CD14-positive monocyte (primary cell): Measurements from ENCODE around the gene ENAM. TPM values are rescaled to one million over a fixed set of nuclear protein-coding genes. Genes with fewer than 3 reads are reported as not detected.

Source experiments
- DNase-seq, 3 donors: peaks; one replicate each; pipeline ENCODE4 v3.0.0-alpha.2; 2011 to 2022
- H2AFZ ChIP-seq: 2 replicates; pipeline ENCODE4 v1.6.0; 2012; ENCODE audit warnings: mild to moderate bottlenecking, low read depth, low read length, inconsistent platforms; ENCODE audit not compliant: insufficient read depth, poor library complexity, severe bottlenecking
- H3K27ac ChIP-seq, 2 donors: 1 replicate in 1 of 2; 2 replicates in 1 of 2; pipeline ENCODE4 v1.5.1; 2012 to 2013; ENCODE audit warnings: low read length in 2 of 2, control low read depth in 1 of 2, inconsistent platforms in 1 of 2, low read depth in 1 of 2, mild to moderate bottlenecking in 1 of 2
- H3K27me3 ChIP-seq, 2 donors: one replicate each; pipeline versions ENCODE4 v1.6.0 to v1.6.1; 2011 to 2013; ENCODE audit warnings: low read length in 2 of 2; ENCODE audit not compliant: control insufficient read depth in 2 of 2, insufficient read depth in 2 of 2
- H3K36me3 ChIP-seq, 2 donors: replicated peaks in 1 of 2; 1 replicate in 1 of 2; 2 replicates in 1 of 2; pipeline versions ENCODE4 v1.5.1 to v1.6.1; 2012 to 2013; ENCODE audit warnings: low read length in 2 of 2, control low read depth in 1 of 2, inconsistent platforms in 1 of 2, mild to moderate bottlenecking in 1 of 2; ENCODE audit not compliant: insufficient read depth in 2 of 2, control insufficient read depth in 1 of 2
- H3K4me1 ChIP-seq, 2 donors: 1 replicate in 1 of 2; 2 replicates in 1 of 2; pipeline versions ENCODE4 v1.5.1 to v1.6.1; 2012 to 2013; ENCODE audit warnings: low read length in 2 of 2, control low read depth in 1 of 2, inconsistent platforms in 1 of 2, mild to moderate bottlenecking in 1 of 2, moderate library complexity in 1 of 2; ENCODE audit not compliant: insufficient read depth in 2 of 2, control insufficient read depth in 1 of 2
- H3K4me2 ChIP-seq: replicated peaks from 2 replicates; pipeline ENCODE3; 2012; ENCODE audit warnings: low read length, moderate library complexity, mild to moderate bottlenecking; ENCODE audit not compliant: poor library complexity, severe bottlenecking; ENCODE audit errors: extremely low read depth
- H3K4me3 ChIP-seq, 3 experiments: fragments of 200-600 bp in 1 of 3; sonication (generic) in 1 of 3; replicated peaks in 1 of 3; 1 replicate in 2 of 3; 2 replicates in 1 of 3; pipeline ENCODE4 v1.5.1; 2011 to 2013; ENCODE audit warnings: low read length in 3 of 3, mild to moderate bottlenecking in 3 of 3, control low read depth in 2 of 3, low read depth in 2 of 3, inconsistent platforms in 1 of 3, moderate library complexity in 1 of 3
- H3K79me2 ChIP-seq: 2 replicates; pipeline ENCODE4 v1.6.0; 2012; ENCODE audit warnings: mild to moderate bottlenecking, control low read depth, inconsistent platforms, low read length, moderate library complexity; ENCODE audit not compliant: insufficient read depth
- H3K9ac ChIP-seq: 2 replicates; pipeline ENCODE4 v1.6.0; 2017; ENCODE audit warnings: low read length, mild to moderate bottlenecking; ENCODE audit not compliant: insufficient read depth, poor library complexity, severe bottlenecking
- H3K9me3 ChIP-seq, 2 donors: replicated peaks in 1 of 2; 1 replicate in 1 of 2; 2 replicates in 1 of 2; pipeline versions ENCODE4 v1.5.1 to v1.6.1; 2012 to 2013; ENCODE audit warnings: low read length in 2 of 2, control low read depth in 1 of 2; ENCODE audit not compliant: control insufficient read depth in 1 of 2, insufficient read depth in 1 of 2
- H4K20me1 ChIP-seq: 2 replicates; pipeline ENCODE4 v1.6.0; 2012; ENCODE audit warnings: mild to moderate bottlenecking, low read length, control low read depth, moderate library complexity; ENCODE audit not compliant: insufficient read depth
- H3K27ac Mint-ChIP-seq, 7 donors: one replicate each; pipeline ENCODE4 v1.8.0; 2020; ENCODE audit warnings: mild to moderate bottlenecking in 7 of 7, mixed read lengths in 7 of 7, moderate library complexity in 6 of 7, inconsistent platforms in 2 of 7
- H3K27me3 Mint-ChIP-seq, 3 donors: one replicate each; pipeline ENCODE4 v1.8.0; 2021 to 2022; ENCODE audit warnings: low read depth in 3 of 3, mild to moderate bottlenecking in 3 of 3, mixed read lengths in 3 of 3, moderate library complexity in 3 of 3, inconsistent platforms in 1 of 3
- H3K36me3 Mint-ChIP-seq, 2 donors: one replicate each; pipeline ENCODE4 v1.8.0; 2020; ENCODE audit warnings: mixed read lengths in 2 of 2, inconsistent platforms in 1 of 2, mild to moderate bottlenecking in 1 of 2
- H3K4me1 Mint-ChIP-seq: one replicate; pipeline ENCODE4 v1.8.0; 2020; ENCODE audit warnings: mild to moderate bottlenecking, mixed read lengths
- H3K4me3 Mint-ChIP-seq, 2 donors: one replicate each; pipeline ENCODE4 v1.8.0; 2020; ENCODE audit warnings: mild to moderate bottlenecking in 2 of 2, mixed read lengths in 2 of 2, moderate library complexity in 1 of 2
- H3K9me3 Mint-ChIP-seq, 7 donors: one replicate each; pipeline ENCODE4 v1.8.0; 2020 to 2022; ENCODE audit warnings: mixed read lengths in 7 of 7, mild to moderate bottlenecking in 6 of 7, moderate library complexity in 6 of 7, inconsistent platforms in 2 of 7
- WGBS: methylation state at CpG from one replicate; pipeline ENCODE4 v1.1.5; 2013; ENCODE audit warnings: missing lambda C conversion rate; ENCODE audit not compliant: insufficient coverage; 5-methylcytosine and 5-hydroxymethylcytosine counted together
- intact Hi-C, 2 donors: fragments of 100-400 bp; cut with micrococcal nuclease; formaldehyde crosslinking; loops; one replicate each; pipeline versions ENCODE4 v1.15.0 to v1.15.1; 2023
- polyA plus RNA-seq, 3 donors: library from polyadenylated mRNA; depleted of rRNA in 1 of 3; unstranded in 2 of 3; stranded (reverse) in 1 of 3; fragments of 300-500 nt in 2 of 3; fragments of >200 nt in 1 of 3; fragmentation: Illumina TruSeq in 2 of 3; gene quantifications; 1 replicate in 2 of 3; 2 replicates in 1 of 3; pipeline ENCODE4 v1.2.3, GENCODE V29; 2012 to 2021
- TF ChIP-seq, protein P1 (sequence below): fragments of 200-600 bp; IDR thresholded peaks from one replicate; pipeline ENCODE4 v1.8.0; 2022; ENCODE audit warnings: antibody characterized with exemption, mild to moderate bottlenecking

Gene ENAM
- polyA plus RNA-seq, 3 donors, result not detected

DNA sequence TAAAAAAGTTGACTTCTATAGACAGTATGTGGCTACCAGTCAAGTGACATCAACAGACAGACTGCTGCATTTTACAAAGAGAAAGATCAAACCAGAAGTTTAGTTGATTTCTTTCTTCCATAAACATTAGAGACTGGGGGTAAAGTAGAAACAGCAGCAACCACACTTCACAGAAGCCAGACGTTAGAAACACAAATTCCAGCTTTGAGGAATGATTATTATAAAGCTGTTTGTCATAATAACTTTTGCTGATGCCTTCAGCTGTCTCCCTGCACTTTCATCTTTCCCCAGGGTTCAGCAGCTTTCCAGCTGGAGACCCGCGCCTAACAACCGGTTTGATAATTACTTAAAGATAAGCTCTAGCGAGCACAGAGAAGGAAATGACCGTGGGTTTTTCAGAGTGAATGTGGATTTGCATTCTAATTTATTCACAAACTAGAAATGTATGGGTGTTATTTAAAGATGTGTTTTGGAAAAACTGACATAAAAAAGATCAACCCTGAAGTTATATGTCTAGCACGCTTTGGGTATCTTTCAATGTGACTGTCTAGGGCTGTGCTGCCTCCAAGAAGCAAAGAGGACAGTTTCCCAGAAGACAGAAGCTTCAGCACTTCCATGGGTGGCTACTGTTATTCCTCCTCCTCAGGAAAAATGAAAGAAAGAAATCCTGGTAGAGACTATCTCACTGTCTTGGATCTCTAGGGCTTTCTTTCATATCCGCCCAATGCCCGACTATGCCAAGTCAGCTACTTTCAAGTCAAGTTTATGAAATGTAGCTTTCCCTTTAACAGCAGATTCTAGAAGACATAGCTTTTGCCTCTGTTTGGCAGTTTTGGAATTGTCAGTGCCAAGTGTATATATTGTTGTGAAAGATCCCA, 15.0 kb upstream of the ENAM start:
- Mint-ChIP-seq H3K36me3 (no peaks in the 10 kb centered on the region), H3K4me3 (no peak overlapping the region), H3K27ac (no peak overlapping the region), H3K27me3 (peaks cover 1 to 4% (median 3%) of the 10 kb centered on the region in 3 donors), H3K9me3 (peaks cover 0 to 3% (median under 1%) of the 10 kb centered on the region in 7 donors), H3K4me1 (peaks cover 13% of the 10 kb centered on the region)
- Histone ChIP-seq H3K9ac (no peak overlapping the region), H3K79me2 (no peaks in the 10 kb centered on the region), H3K36me3 (no peaks in the 10 kb centered on the region), H3K27me3 (no peaks in the 10 kb centered on the region), H2AFZ (no peak overlapping the region), H3K4me3 (no peak overlapping the region), H4K20me1 (no peaks in the 10 kb centered on the region), H3K4me1 (peaks cover 4 to 5% of the 10 kb centered on the region in 2 donors), H3K4me2 (no peak overlapping the region), H3K9me3 (no peaks in the 10 kb centered on the region), H3K27ac (no peak overlapping the region)
- intact Hi-C loops, result no loop called here
- no peak for DNase-seq
- WGBS, result 80% methylated on average over 1 of the region's 9 CpGs
- TF ChIP-seq, protein P1, sequence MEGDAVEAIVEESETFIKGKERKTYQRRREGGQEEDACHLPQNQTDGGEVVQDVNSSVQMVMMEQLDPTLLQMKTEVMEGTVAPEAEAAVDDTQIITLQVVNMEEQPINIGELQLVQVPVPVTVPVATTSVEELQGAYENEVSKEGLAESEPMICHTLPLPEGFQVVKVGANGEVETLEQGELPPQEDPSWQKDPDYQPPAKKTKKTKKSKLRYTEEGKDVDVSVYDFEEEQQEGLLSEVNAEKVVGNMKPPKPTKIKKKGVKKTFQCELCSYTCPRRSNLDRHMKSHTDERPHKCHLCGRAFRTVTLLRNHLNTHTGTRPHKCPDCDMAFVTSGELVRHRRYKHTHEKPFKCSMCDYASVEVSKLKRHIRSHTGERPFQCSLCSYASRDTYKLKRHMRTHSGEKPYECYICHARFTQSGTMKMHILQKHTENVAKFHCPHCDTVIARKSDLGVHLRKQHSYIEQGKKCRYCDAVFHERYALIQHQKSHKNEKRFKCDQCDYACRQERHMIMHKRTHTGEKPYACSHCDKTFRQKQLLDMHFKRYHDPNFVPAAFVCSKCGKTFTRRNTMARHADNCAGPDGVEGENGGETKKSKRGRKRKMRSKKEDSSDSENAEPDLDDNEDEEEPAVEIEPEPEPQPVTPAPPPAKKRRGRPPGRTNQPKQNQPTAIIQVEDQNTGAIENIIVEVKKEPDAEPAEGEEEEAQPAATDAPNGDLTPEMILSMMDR, result no peak

DNA sequence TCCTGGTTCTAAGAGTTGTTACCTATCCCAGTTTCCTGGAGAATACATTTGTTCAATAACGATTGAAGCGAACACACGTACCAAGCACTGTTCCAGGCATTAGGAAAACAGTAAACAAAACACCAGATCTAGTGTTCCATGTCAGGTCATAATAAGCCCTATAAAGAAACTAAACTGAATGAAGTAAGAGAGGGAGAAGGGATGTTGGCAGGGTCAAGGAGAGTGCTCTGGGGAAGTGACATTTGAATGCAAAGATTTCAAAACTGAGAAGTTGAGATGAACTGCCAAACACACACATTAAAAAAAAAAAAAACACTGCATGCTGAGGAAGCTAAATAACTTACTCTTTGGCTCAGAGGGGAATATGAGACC, 14.4 kb upstream of the ENAM start:
- H3K9me3 Mint-ChIP-seq, result peaks cover 0 to 7% (median 4%) of the 10 kb centered on the region in 7 donors
- H3K27ac Mint-ChIP-seq, result peak overlapping the region in 1 of 7 donors; percentile 23
- no peaks in the 10 kb centered on the region for H3K36me3 ChIP-seq
- H3K9ac ChIP-seq, result no peak overlapping the region
- no peak overlapping the region for H3K4me2 ChIP-seq
- H3K79me2 ChIP-seq, result no peaks in the 10 kb centered on the region
- H3K27me3 ChIP-seq, result no peaks in the 10 kb centered on the region
- peaks cover 1 to 4% (median 3%) of the 10 kb centered on the region in 3 donors for H3K27me3 Mint-ChIP-seq
- H3K4me3 Mint-ChIP-seq, result no peak overlapping the region
- no peak overlapping the region for H2AFZ ChIP-seq
- H3K4me1 Mint-ChIP-seq, result peaks cover 13% of the 10 kb centered on the region
- peaks cover 4 to 5% of the 10 kb centered on the region in 2 donors for H3K4me1 ChIP-seq
- H3K36me3 Mint-ChIP-seq, result no peaks in the 10 kb centered on the region
- no peak for DNase-seq
- no peaks in the 10 kb centered on the region for H3K9me3 ChIP-seq
- H4K20me1 ChIP-seq, result no peaks in the 10 kb centered on the region
- no peak overlapping the region for H3K4me3 ChIP-seq
- TF ChIP-seq, protein P1, result no peak
- intact Hi-C loops, result no loop called here
- H3K27ac ChIP-seq, result no peak overlapping the region
- WGBS, result 100% methylated on average over 1 of the region's 3 CpGs
